ENCODE measurements around the gene DUOXA2.

DNA sequence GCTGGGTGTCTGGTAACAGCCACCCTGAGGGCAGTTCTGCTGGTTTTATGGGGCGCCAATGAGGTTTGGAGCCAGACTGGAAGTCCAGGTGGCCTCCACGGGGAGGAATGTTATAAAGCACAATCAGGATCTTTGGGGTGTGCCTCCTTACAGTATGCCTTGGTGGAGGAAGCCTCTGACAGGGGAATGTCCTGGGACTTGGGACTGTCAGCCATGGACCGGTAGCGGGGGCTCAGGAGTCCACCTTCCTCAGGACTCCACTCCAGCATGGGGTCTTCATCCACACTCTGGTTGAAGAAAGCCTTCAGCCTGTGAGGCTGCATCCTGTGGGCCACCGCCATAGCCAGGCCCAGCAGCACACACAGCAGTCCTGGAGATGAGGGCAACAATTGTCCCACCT is 4.9 kb downstream of the DUOXA2 start:
- TF ChIP-seq, protein P1, sequence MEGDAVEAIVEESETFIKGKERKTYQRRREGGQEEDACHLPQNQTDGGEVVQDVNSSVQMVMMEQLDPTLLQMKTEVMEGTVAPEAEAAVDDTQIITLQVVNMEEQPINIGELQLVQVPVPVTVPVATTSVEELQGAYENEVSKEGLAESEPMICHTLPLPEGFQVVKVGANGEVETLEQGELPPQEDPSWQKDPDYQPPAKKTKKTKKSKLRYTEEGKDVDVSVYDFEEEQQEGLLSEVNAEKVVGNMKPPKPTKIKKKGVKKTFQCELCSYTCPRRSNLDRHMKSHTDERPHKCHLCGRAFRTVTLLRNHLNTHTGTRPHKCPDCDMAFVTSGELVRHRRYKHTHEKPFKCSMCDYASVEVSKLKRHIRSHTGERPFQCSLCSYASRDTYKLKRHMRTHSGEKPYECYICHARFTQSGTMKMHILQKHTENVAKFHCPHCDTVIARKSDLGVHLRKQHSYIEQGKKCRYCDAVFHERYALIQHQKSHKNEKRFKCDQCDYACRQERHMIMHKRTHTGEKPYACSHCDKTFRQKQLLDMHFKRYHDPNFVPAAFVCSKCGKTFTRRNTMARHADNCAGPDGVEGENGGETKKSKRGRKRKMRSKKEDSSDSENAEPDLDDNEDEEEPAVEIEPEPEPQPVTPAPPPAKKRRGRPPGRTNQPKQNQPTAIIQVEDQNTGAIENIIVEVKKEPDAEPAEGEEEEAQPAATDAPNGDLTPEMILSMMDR (IDR thresholded peaks at IDR 0.05): no peak
- TF ChIP-seq POLR2AphosphoS5 (IDR thresholded peaks at IDR 0.05): no peak
- TF ChIP-seq POLR2A (IDR thresholded peaks at IDR 0.05): no peak
- no peak for TF ChIP-seq EP300 (IDR thresholded peaks at IDR 0.05)

All from stomach (tissue), 4 donors.